ENCODE measurements around the gene PPM1A. TPM values are rescaled to one million over a fixed set of nuclear protein-coding genes. Genes with fewer than 3 reads are reported as not detected.

The PPM1A gene
- total and polyA plus RNA-seq, 2 of the 13 experiments (the other 11 are each of a cell fraction or from before 2014, with no cell fraction given), result 23.3 to 29.8 TPM

DNA sequence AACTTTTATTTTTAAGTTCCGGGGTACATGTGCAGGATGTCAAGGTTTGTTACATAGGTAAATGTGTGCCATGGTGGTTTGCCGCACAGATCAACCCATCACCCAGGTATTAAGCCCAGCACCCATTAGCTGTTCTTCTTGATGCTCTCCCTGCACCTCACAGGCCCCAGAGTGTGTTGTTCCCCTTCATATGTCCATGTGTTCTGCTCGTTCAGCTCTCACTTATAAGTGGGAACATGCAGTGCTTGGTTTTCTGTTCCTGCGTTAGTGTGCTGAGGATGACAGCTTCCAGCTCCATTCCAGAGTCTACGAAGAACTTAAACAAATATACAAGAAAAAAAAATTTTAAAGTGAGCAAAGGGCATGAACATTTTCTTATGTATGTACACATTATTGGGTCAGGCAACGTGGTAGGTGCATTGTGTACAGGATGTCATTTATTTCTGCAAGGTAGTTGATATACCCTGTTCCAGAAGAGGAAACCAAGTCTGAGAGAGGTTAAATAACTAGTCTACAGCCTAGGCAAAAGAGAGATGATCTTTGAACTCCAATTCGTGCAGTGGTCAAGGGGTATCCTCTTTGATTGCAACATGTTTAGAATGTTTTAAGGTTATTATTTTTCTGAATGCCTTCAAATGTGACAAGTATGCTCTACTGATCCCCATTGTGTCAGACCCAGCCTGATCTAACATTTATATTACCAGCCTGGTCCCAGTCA is 8.7 kb upstream of the PPM1A start (continued):
- TF ChIP-seq ZEB1 (IDR thresholded peaks at IDR 0.05; ENCODE audit: insufficient replicate concordance, low read depth), result no peak
- 0 out of 2 replicates have a peak, but pooled peaks have one; percentile 15 for TF ChIP-seq CEBPG (CRISPR knock-in tag; IDR thresholded peaks at IDR 0.05)

DNA sequence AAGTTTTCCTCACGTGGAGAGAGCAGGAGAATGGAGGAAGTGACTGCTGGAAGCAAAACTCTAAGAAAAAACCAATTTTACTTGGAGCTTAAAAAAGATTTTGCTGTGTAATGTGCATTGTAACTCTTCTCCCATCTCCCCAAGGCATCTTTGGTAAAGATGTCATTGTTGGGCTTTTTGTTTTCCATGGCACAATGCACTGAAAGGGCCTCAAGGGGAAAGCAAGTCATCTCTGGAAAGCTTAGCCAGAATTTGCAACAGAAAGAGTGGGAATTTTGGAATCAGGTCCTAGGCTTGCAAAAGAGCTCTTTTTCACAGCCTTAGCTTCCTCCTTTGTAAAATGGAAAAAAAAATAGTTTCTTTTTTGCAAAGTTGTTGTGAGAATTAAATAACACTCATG is 7.9 kb upstream of the PPM1A start:
- Histone ChIP-seq H3K4me1 (ENCODE audit: insufficient read depth, low read length) (peaks cover 24% of the 10 kb centered on the region), H3K79me2 (ENCODE audit: insufficient read depth, low read length) (no peaks in the 10 kb centered on the region), H3K9me3 (ENCODE audit: low read length) (no peaks in the 10 kb centered on the region), H3K36me3 (replicated peaks in 1 of 2; ENCODE audit: control insufficient read depth in 1 of 2, insufficient read depth in 2 of 2, low read length in 2 of 2) (no peaks in the 10 kb centered on the region), H4K20me1 (ENCODE audit: insufficient read depth, low read length) (no peaks in the 10 kb centered on the region), H2AFZ (ENCODE audit: low read length) (no peak overlapping the region), H3K27me3 (ENCODE audit: control insufficient read depth in 1 of 2, insufficient read depth in 2 of 2, low read length in 2 of 2) (no peaks in the 10 kb centered on the region), H3K9ac (ENCODE audit: insufficient read depth, low read depth, low read length) (no peak overlapping the region), H3K4me3 (replicated peaks in 1 of 3; ENCODE audit: insufficient read depth in 1 of 3, low read depth in 2 of 3, low read length in 3 of 3) (no peak overlapping the region; a peak in 1 of 6 replicates), H3K4me2 (ENCODE audit: low read depth, low read length) (no peak overlapping the region), H3K27ac (ENCODE audit: extremely low read length, insufficient read depth, low read length) (no peak overlapping the region)
- intact Hi-C loops (cut with micrococcal nuclease; ENCODE audit: unreplicated experiment) (no loop called here), in situ Hi-C loops (cut with HindIII; ENCODE audit: extremely low pct_ligation_motif_present, low pct_unique_long_range_greater_than_20kb) (no loop called here)
- FAIRE-seq (no peak), ATAC-seq (no peak), DNase-seq (ENCODE audit: low spot score) (no peak)
- TF ChIP-seq CHD4 (IDR thresholded peaks at IDR 0.05; ENCODE audit: borderline replicate concordance, low read length) (no peak), BHLHE40 (IDR thresholded peaks at IDR 0.05; ENCODE audit: low read length) (no peak), ZNF383 (CRISPR knock-in tag; IDR thresholded peaks at IDR 0.05; ENCODE audit: borderline replicate concordance) (no peak), DPF2 (CRISPR knock-in tag; IDR thresholded peaks at IDR 0.05; ENCODE audit: borderline replicate concordance, low read depth) (no peak), ZNF33B (CRISPR knock-in tag; IDR thresholded peaks at IDR 0.05) (no peak), ERF (CRISPR knock-in tag; IDR thresholded peaks at IDR 0.05) (no peak)
- CTCF ChIA-PET (ENCODE audit: low intra/inter-chr PET ratio, low total read pairs), result no interaction called here
- POLR2A ChIA-PET, result interaction anchor here (1.7 kb wide), 1 partner anchor 8 kb away, joined by 12 read pairs; the partner anchor contains the start of gene PPM1A
- no TSS peak for BruUV-seq (replicated peaks)
- 3% methylated on average over 1 of the region's 1 CpG for WGBS (ENCODE audit: low lambda C conversion rate)
